Ovary (tissue), 9 donors: ENCODE results near the gene RBM7. TPM values are rescaled to one million over a fixed set of nuclear protein-coding genes. Genes with fewer than 3 reads are reported as not detected.

Experiments used
- DNase-seq, 5 donors: peaks; one replicate each; pipeline ENCODE4 v3.0.0-alpha.2; 2019 to 2020
- H3K27ac ChIP-seq, 2 donors: fragments of 200-600 bp; one replicate each; pipeline versions ENCODE4 v1.5.1 to v1.8.0; 2019 to 2022
- H3K27me3 ChIP-seq: fragments of 200-600 bp; one replicate; pipeline ENCODE4 v1.8.0; 2022
- H3K36me3 ChIP-seq: fragments of 200-600 bp; sonication (generic); one replicate; pipeline ENCODE4 v1.5.1; 2019
- H3K4me1 ChIP-seq: one replicate; pipeline ENCODE4 v1.8.1; 2013; ENCODE audit warnings: mild to moderate bottlenecking, moderate library complexity; ENCODE audit not compliant: insufficient read depth
- H3K4me3 ChIP-seq: fragments of 200-600 bp; sonication (generic); one replicate; pipeline ENCODE4 v1.5.1; 2017
- H3K9me3 ChIP-seq, 2 donors: fragments of 200-600 bp in 1 of 2; sonication (generic) in 1 of 2; one replicate each; pipeline versions ENCODE4 v1.5.1 to v1.8.1; 2013 to 2019; ENCODE audit warnings: mild to moderate bottlenecking in 1 of 2, moderate library complexity in 1 of 2
- CTCF ChIP-seq, 3 donors: fragments of 450-650 bp in 2 of 3; fragments of 200-600 bp in 1 of 3; IDR thresholded peaks; one replicate each; pipeline versions ENCODE4 v1.5.1 to v1.8.0; 2016 to 2022; ENCODE audit warnings: antibody characterized with exemption in 3 of 3, mild to moderate bottlenecking in 1 of 3
- EP300 ChIP-seq: sonication (generic); formaldehyde crosslinking; IDR thresholded peaks from one replicate; pipeline ENCODE4 v1.6.1; 2017; ENCODE audit warnings: antibody characterized with exemption
- POLR2A ChIP-seq: fragments of 450-650 bp; IDR thresholded peaks from one replicate; pipeline ENCODE4 v1.6.1; 2017; ENCODE audit warnings: antibody characterized with exemption, mild to moderate bottlenecking, moderate library complexity
- WGBS, 3 donors: extraction: QIAGEN DNeasy Blood & Tissue Kit in 1 of 3; methylation state at CpG; one replicate each; pipeline versions ENCODE4 v1.1.5 to v1.1.7; 2013 to 2017; 5-methylcytosine and 5-hydroxymethylcytosine counted together
- intact Hi-C, 4 donors: fragments of 100-400 bp; cut with DNase I; formaldehyde crosslinking; loops; one replicate each; pipeline versions ENCODE4 v1.11.0 to v1.15.1; 2022 to 2023
- polyA plus RNA-seq, 2 donors: library from polyadenylated mRNA; stranded (reverse); fragments of 200-250 nt in 1 of 2; fragments of 350-450 nt in 1 of 2; fragmentation: Illumina TruSeq in 1 of 2; extraction: RNeasy Lipid Tissue Mini Kit (QIAGEN cat#74804) in 1 of 2; gene quantifications; one replicate each; pipeline ENCODE4 v1.2.3, GENCODE V29; 2013 to 2014
- total RNA-seq, 7 donors: library from RNA; depleted of rRNA in 2 of 7; stranded (reverse); fragments of >200 nt in 2 of 7; fragmentation: NEBNext Ultra II Directional in 3 of 7; extraction: Animal tissue kit (Norgen Biotek cat#: 25700) in 3 of 7; gene quantifications; one replicate each; pipeline versions ENCODE4 v1.1.0 to v1.2.4, GENCODE V29; 2016 to 2023
- donor health status: DM: no; HTN: no; CAD: no; lungs with moderate emphysema.
- donor health status: DM: no; HTN: no; CAD: no.
- donor health status: Bipolar disorder and iron deficiency.
- donor health status: DM: yes; HTN: yes; CAD: no.
- donor health status: DM: no; HTN: no; CAD: no.
- donor health status: DM: yes; HTN: yes; CAD: no.

The RBM7 gene
- total and polyA plus RNA-seq, 9 donors = 21.1 to 41.3 (median 28.3) TPM

- Histone ChIP-seq H3K4me1 (no peaks in the 10 kb centered on the region), H3K27me3 (no peaks in the 10 kb centered on the region), H3K36me3 (no peaks in the 10 kb centered on the region), H3K27ac (no peak overlapping the region), H3K4me3 (no peak overlapping the region), H3K9me3 (no peaks in the 10 kb centered on the region)
- no peak for DNase-seq
- intact Hi-C loops = no loop called here
- no peak for TF ChIP-seq POLR2A
- no peak for TF ChIP-seq CTCF (IDR thresholded peaks at IDR 0.05)
- TF ChIP-seq EP300 = no peak
These were observed 41.1 kb upstream of the RBM7 start for GRCh38 chr11:114359342-114359741.

- Histone ChIP-seq H3K9me3 (no peaks in the 10 kb centered on the region), H3K4me3 (no peak overlapping the region), H3K4me1 (no peaks in the 10 kb centered on the region), H3K36me3 (no peaks in the 10 kb centered on the region), H3K27me3 (no peaks in the 10 kb centered on the region), H3K27ac (no peak overlapping the region)
- intact Hi-C loops = no loop called here
- DNase-seq = no peak
- TF ChIP-seq CTCF (IDR thresholded peaks at IDR 0.05) = no peak
- TF ChIP-seq POLR2A = no peak
- no peak for TF ChIP-seq EP300
- 75 to 87% (median 79%) methylated on average over 4 of the region's 4 CpGs for WGBS, 3 donors
These were observed 38.1 kb upstream of the RBM7 start for GRCh38 chr11:114362326-114362725.

- H3K27me3 ChIP-seq = no peaks in the 10 kb centered on the region
- intact Hi-C loops = no loop called here
- DNase-seq = no peak
- no peaks in the 10 kb centered on the region for H3K9me3 ChIP-seq
- no peak overlapping the region for H3K4me3 ChIP-seq
- WGBS, 3 donors = 56 to 60% (median 56%) methylated on average over 3 of the region's 3 CpGs
- H3K4me1 ChIP-seq = no peaks in the 10 kb centered on the region
- no peak overlapping the region for H3K27ac ChIP-seq
- H3K36me3 ChIP-seq = no peaks in the 10 kb centered on the region
- TF ChIP-seq EP300 (no peak), CTCF (IDR thresholded peaks at IDR 0.05) (no peak), POLR2A (no peak)
These were observed 37.5 kb upstream of the RBM7 start for GRCh38 chr11:114362958-114363357.

GRCh38 chr11:114366331-114367243 lies 33.9 kb upstream of the RBM7 start:
- TF ChIP-seq CTCF (IDR thresholded peaks at IDR 0.05) (no peak), POLR2A (no peak), EP300 (no peak)
- Histone ChIP-seq H3K4me3 (no peak overlapping the region), H3K9me3 (no peaks in the 10 kb centered on the region), H3K36me3 (no peaks in the 10 kb centered on the region), H3K4me1 (no peaks in the 10 kb centered on the region), H3K27me3 (no peaks in the 10 kb centered on the region), H3K27ac (no peak overlapping the region)
- 63 to 82% (median 76%) methylated on average over 13 of the region's 13 CpGs for WGBS, 3 donors
- intact Hi-C loops = no loop called here
- DNase-seq = no peak
